ENCODE results near the gene ACTR3. TPM values are rescaled to one million over a fixed set of nuclear protein-coding genes. Genes with fewer than 3 reads are reported as not detected.

The ACTR3 gene
- total RNA-seq, 1 experiment from 2014 or later: 169 TPM

DNA sequence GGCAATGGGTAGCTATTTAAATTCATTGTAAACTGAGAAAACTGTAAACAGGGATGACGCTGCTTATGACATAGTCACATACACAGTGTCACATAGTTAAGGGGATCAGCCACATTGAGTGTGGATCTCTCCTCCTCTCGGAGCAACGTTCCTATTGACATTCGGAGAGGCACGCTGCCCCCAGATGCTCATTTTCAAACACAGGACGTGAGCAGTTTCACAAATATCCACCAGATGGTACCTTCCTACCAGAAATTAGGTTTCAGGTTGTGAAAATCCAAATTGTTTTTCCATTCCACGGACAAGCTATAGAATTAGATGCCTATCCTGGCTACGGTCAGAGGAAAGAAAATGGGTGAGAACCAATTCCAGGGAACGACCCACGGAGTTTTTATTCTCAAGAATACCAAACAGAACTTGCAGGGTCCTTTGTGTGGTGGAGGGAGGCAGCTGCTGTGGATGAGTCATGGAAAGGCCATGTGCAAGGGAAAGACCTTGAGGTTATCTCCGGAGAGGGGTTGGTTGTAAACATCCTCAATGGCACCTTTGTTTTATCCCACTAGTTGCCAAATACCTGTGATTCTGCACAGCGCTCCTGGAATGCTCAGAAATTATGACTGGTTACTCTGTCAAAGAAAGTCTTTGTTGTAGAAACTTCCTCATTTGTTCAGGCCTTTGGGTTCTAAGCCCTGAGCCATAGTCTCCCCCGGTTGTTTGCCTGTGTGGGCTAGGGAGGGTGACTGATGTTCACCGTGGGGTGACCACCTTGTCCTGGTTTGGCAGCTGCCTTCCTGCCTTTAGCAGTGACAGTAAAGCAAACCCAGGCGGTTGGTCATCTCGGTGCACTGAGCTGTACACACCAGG is 88.0 kb downstream of the ACTR3 start:
- Mint-ChIP-seq H3K4me1 (no peaks in the 10 kb centered on the region), H3K4me3 (no peak overlapping the region), H3K9me3 (peaks cover 66% of the 10 kb centered on the region), H3K27ac (no peak overlapping the region), H3K36me3 (peaks cover 45% of the 10 kb centered on the region), H3K27me3 (ENCODE audit: low read depth) (peaks cover 12% of the 10 kb centered on the region)
- ChIA-PET POLR2A (no interaction called here), CTCF (interaction anchor here (1.7 kb wide), 1 partner anchor 573 kb away, joined by 6 read pairs; no protein-coding TSS in a partner anchor)
- TF ChIP-seq, protein P1, sequence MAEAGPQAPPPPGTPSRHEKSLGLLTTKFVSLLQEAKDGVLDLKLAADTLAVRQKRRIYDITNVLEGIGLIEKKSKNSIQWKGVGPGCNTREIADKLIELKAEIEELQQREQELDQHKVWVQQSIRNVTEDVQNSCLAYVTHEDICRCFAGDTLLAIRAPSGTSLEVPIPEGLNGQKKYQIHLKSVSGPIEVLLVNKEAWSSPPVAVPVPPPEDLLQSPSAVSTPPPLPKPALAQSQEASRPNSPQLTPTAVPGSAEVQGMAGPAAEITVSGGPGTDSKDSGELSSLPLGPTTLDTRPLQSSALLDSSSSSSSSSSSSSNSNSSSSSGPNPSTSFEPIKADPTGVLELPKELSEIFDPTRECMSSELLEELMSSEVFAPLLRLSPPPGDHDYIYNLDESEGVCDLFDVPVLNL (CRISPR knock-in tag; IDR thresholded peaks at IDR 0.05; ENCODE audit: borderline replicate concordance, low read depth): no peak
- TF ChIP-seq GABPB1 (CRISPR knock-in tag; IDR thresholded peaks at IDR 0.05): peak; percentile 66
- ATAC-seq: no peak
- no peak for DNase-seq (ENCODE audit: low spot score)

DNA sequence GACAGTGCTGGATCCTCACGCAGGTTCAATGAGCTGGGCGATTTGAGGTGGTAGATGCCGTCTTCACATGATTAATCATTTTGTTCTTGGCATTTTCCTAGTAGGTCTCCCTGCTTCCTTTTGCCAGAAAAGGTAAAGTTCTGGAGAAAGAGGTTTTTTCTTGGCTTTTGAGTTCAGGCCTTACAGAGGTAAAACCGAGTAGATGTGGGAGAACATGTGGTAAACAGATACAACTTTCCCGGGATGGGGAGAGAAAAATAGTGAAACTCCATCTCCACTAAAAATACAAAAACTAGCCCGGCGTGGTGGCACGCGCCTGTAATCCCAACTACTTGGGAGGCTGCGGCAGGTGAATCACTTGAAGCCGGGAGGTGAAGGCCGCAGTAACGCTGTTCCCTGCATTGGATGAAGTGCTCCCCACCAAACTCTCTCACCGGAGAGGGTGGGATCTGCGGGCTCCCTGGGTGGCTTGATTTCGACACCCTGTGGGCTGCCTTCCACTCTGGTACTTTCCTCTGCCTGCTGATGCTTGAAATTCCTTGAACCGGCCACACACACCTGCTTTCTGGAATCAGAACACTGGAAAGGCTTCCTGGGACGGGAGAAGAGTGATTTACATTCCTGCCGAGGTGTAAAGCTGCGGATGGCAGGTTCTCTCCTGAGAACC is 88.8 kb downstream of the ACTR3 start:
- H3K27me3 Mint-ChIP-seq (ENCODE audit: low read depth): peaks cover 12% of the 10 kb centered on the region
- no peak for DNase-seq (ENCODE audit: low spot score)
- peaks cover 53% of the 10 kb centered on the region for H3K36me3 Mint-ChIP-seq
- H3K9me3 Mint-ChIP-seq: peaks cover 73% of the 10 kb centered on the region
- ChIA-PET CTCF (interaction anchor here (0.8 to 1.7 kb wide), 3 partner anchors 130 to 573 kb away, joined by 3 to 6 read pairs (median 4); no protein-coding TSS in a partner anchor), POLR2A (no interaction called here)
- no peak overlapping the region for H3K4me3 Mint-ChIP-seq
- H3K27ac Mint-ChIP-seq: no peak overlapping the region
- H3K4me1 Mint-ChIP-seq: no peaks in the 10 kb centered on the region
- no peak for ATAC-seq
- TF ChIP-seq SOX15 (CRISPR knock-in tag; IDR thresholded peaks at IDR 0.05) (no peak), JAZF1 (CRISPR knock-in tag; IDR thresholded peaks at IDR 0.05) (no peak), ZBTB21 (CRISPR knock-in tag; IDR thresholded peaks at IDR 0.05; ENCODE audit: borderline replicate concordance) (no peak), FOXK1 (CRISPR knock-in tag; IDR thresholded peaks at IDR 0.05) (no peak), PRRX2 (CRISPR knock-in tag; IDR thresholded peaks at IDR 0.05) (no peak), TEAD1 (CRISPR knock-in tag; IDR thresholded peaks at IDR 0.05) (no peak), SP1 (CRISPR knock-in tag; conservative IDR thresholded peaks at IDR 0.05) (no peak)
- TF ChIP-seq, protein P2, sequence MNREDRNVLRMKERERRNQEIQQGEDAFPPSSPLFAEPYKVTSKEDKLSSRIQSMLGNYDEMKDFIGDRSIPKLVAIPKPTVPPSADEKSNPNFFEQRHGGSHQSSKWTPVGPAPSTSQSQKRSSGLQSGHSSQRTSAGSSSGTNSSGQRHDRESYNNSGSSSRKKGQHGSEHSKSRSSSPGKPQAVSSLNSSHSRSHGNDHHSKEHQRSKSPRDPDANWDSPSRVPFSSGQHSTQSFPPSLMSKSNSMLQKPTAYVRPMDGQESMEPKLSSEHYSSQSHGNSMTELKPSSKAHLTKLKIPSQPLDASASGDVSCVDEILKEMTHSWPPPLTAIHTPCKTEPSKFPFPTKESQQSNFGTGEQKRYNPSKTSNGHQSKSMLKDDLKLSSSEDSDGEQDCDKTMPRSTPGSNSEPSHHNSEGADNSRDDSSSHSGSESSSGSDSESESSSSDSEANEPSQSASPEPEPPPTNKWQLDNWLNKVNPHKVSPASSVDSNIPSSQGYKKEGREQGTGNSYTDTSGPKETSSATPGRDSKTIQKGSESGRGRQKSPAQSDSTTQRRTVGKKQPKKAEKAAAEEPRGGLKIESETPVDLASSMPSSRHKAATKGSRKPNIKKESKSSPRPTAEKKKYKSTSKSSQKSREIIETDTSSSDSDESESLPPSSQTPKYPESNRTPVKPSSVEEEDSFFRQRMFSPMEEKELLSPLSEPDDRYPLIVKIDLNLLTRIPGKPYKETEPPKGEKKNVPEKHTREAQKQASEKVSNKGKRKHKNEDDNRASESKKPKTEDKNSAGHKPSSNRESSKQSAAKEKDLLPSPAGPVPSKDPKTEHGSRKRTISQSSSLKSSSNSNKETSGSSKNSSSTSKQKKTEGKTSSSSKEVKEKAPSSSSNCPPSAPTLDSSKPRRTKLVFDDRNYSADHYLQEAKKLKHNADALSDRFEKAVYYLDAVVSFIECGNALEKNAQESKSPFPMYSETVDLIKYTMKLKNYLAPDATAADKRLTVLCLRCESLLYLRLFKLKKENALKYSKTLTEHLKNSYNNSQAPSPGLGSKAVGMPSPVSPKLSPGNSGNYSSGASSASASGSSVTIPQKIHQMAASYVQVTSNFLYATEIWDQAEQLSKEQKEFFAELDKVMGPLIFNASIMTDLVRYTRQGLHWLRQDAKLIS (CRISPR knock-in tag; IDR thresholded peaks at IDR 0.05; ENCODE audit: borderline replicate concordance): no peak
- TF ChIP-seq, protein P3, sequence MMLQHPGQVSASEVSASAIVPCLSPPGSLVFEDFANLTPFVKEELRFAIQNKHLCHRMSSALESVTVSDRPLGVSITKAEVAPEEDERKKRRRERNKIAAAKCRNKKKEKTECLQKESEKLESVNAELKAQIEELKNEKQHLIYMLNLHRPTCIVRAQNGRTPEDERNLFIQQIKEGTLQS (CRISPR knock-in tag; conservative IDR thresholded peaks at IDR 0.05): no peak
- TF ChIP-seq, protein P4, sequence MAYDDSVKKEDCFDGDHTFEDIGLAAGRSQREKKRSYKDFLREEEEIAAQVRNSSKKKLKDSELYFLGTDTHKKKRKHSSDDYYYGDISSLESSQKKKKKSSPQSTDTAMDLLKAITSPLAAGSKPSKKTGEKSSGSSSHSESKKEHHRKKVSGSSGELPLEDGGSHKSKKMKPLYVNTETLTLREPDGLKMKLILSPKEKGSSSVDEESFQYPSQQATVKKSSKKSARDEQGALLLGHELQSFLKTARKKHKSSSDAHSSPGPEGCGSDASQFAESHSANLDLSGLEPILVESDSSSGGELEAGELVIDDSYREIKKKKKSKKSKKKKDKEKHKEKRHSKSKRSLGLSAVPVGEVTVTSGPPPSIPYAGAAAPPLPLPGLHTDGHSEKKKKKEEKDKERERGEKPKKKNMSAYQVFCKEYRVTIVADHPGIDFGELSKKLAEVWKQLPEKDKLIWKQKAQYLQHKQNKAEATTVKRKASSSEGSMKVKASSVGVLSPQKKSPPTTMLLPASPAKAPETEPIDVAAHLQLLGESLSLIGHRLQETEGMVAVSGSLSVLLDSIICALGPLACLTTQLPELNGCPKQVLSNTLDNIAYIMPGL (CRISPR knock-in tag; IDR thresholded peaks at IDR 0.05): no peak
- TF ChIP-seq, protein P5, sequence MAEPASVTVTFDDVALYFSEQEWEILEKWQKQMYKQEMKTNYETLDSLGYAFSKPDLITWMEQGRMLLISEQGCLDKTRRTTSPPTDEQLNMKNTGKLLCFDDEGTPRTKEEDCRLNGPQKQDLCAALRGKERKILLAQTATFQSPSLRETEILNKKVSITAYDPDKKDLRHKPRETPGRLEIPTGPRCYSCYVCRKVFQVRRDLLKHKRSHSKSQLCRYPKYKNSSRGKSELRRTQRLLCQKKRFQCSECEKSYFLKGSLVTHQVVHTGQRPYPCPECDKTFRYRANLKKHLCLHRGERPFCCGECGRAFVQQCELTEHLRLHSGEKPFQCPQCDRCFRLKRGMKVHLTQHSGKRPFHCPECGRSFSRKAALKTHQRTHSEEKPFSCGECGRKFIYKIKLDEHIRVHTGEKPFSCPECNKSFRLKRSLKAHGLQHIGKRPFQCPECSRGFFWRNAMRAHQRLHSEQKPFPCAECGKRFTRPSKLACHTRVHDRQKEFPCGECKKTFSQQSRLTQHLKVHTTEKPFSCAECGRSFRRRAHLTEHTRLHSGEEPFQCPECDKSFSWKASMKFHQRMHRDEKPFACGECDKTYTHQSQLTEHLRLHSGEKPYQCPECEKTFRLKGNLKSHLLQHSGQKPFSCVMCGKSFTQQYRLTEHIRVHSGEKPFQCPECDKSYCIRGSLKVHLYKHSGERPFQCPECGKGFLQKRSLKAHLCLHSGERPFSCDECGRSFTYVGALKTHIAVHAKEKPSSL (CRISPR knock-in tag; conservative IDR thresholded peaks at IDR 0.05): no peak
- TF ChIP-seq, protein P6, sequence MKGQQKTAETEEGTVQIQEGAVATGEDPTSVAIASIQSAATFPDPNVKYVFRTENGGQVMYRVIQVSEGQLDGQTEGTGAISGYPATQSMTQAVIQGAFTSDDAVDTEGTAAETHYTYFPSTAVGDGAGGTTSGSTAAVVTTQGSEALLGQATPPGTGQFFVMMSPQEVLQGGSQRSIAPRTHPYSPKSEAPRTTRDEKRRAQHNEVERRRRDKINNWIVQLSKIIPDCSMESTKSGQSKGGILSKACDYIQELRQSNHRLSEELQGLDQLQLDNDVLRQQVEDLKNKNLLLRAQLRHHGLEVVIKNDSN (CRISPR knock-in tag; IDR thresholded peaks at IDR 0.05): no peak
- TF ChIP-seq, protein P7, sequence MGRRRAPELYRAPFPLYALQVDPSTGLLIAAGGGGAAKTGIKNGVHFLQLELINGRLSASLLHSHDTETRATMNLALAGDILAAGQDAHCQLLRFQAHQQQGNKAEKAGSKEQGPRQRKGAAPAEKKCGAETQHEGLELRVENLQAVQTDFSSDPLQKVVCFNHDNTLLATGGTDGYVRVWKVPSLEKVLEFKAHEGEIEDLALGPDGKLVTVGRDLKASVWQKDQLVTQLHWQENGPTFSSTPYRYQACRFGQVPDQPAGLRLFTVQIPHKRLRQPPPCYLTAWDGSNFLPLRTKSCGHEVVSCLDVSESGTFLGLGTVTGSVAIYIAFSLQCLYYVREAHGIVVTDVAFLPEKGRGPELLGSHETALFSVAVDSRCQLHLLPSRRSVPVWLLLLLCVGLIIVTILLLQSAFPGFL (CRISPR knock-in tag; IDR thresholded peaks at IDR 0.05; ENCODE audit: borderline replicate concordance): no peak
- TF ChIP-seq, protein P8, sequence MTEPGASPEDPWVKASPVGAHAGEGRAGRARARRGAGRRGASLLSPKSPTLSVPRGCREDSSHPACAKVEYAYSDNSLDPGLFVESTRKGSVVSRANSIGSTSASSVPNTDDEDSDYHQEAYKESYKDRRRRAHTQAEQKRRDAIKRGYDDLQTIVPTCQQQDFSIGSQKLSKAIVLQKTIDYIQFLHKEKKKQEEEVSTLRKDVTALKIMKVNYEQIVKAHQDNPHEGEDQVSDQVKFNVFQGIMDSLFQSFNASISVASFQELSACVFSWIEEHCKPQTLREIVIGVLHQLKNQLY (CRISPR knock-in tag; IDR thresholded peaks at IDR 0.05): no peak

Measured in WTC11 (cell line).